ENCODE results near the gene LGMN.
"Not testable (repeated sequence)": the region's sequence is repeated elsewhere in the genome, so short reads cannot be mapped to it uniquely, and the experiment has no call there.

LGMN gene

GRCh38 chr14:92760524-92760805 is 12.0 kb upstream of the LGMN start:
- no peak for DNase-seq (ENCODE audit: low spot score)

GRCh38 chr14:92759679-92760523 is 11.5 kb upstream of the LGMN start:
- no peak for DNase-seq (ENCODE audit: low spot score)

GRCh38 chr14:92759300-92759678 is 10.9 kb upstream of the LGMN start:
- DNase-seq (ENCODE audit: low spot score), result no peak

GRCh38 chr14:92756446-92756845 is 8.0 kb upstream of the LGMN start:
- no peak for DNase-seq (ENCODE audit: low spot score)

GRCh38 chr14:92755495-92755894 is 7.1 kb upstream of the LGMN start:
- peak; percentile 35 for DNase-seq (ENCODE audit: low spot score)

GRCh38 chr14:92754966-92755365 is 6.5 kb upstream of the LGMN start:
- no peak for DNase-seq (ENCODE audit: low spot score)

GRCh38 chr14:92753250-92753649 is 4.8 kb upstream of the LGMN start:
- no peak for DNase-seq (ENCODE audit: low spot score)

GRCh38 chr14:92751819-92752218 is 3.4 kb upstream of the LGMN start:
- no peak for DNase-seq (ENCODE audit: low spot score)

- no peak for DNase-seq (ENCODE audit: low spot score)
Observed at GRCh38 chr14:92750994-92751400, 2.6 kb upstream of the LGMN start.

- not testable (repeated sequence) for DNase-seq (ENCODE audit: low spot score)
Observed at GRCh38 chr14:92750222-92750728, 1.8 kb upstream of the LGMN start.

GRCh38 chr14:92747701-92748258 is 647 bp downstream of the LGMN start:
- peak; percentile 51 for DNase-seq (ENCODE audit: low spot score)

- no peak for DNase-seq (ENCODE audit: low spot score)
Observed at GRCh38 chr14:92744198-92744597, 4.2 kb downstream of the LGMN start.

- no peak for DNase-seq (ENCODE audit: low spot score)
Observed at GRCh38 chr14:92740440-92740839, 8.0 kb downstream of the LGMN start.

GRCh38 chr14:92737619-92738188 is 10.7 kb downstream of the LGMN start:
- no peak for DNase-seq (ENCODE audit: low spot score)

- DNase-seq (ENCODE audit: low spot score), result no peak
Observed at GRCh38 chr14:92737206-92737605, 11.2 kb downstream of the LGMN start.

GRCh38 chr14:92735344-92735743 is 13.1 kb downstream of the LGMN start:
- DNase-seq (ENCODE audit: low spot score), result no peak

- no peak for DNase-seq (ENCODE audit: low spot score)
Observed at GRCh38 chr14:92734618-92735017, 13.8 kb downstream of the LGMN start.

- no peak for DNase-seq (ENCODE audit: low spot score)
Observed at GRCh38 chr14:92733007-92733406, 15.4 kb downstream of the LGMN start.

- no peak for DNase-seq (ENCODE audit: low spot score)
Observed at GRCh38 chr14:92731622-92732115, 16.8 kb downstream of the LGMN start.

- DNase-seq (ENCODE audit: low spot score), result peak; percentile 38
Observed at GRCh38 chr14:92729634-92730358, 18.6 kb downstream of the LGMN start.

GRCh38 chr14:92728759-92729364 is 19.6 kb downstream of the LGMN start:
- DNase-seq (ENCODE audit: low spot score), result no peak

- DNase-seq (ENCODE audit: low spot score), result no peak
Observed at GRCh38 chr14:92726933-92727262, 21.5 kb downstream of the LGMN start.

Measured in AG20443 (cell line).